Measurements from ENCODE around the gene CHTF8.

DNA sequence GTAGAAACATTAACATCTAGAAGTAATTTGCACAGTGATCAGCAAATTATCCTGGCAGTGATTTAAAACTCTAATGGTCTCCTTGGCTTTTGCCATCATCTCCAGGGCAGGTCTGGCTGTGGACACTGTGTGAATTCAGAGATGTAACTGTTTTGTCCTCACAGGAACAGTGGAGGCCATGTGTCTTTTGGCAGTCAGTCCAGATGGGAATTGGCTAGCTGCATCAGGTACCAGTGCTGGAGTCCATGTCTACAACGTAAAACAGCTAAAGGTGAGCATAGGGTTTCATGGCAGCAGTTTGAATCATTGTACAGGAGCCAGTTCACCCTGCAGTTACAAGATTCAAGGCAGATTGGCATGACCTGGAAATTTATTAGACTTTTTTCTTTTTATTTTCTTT is 27.8 kb upstream of the CHTF8 start:
- TF ChIP-seq, protein P1, sequence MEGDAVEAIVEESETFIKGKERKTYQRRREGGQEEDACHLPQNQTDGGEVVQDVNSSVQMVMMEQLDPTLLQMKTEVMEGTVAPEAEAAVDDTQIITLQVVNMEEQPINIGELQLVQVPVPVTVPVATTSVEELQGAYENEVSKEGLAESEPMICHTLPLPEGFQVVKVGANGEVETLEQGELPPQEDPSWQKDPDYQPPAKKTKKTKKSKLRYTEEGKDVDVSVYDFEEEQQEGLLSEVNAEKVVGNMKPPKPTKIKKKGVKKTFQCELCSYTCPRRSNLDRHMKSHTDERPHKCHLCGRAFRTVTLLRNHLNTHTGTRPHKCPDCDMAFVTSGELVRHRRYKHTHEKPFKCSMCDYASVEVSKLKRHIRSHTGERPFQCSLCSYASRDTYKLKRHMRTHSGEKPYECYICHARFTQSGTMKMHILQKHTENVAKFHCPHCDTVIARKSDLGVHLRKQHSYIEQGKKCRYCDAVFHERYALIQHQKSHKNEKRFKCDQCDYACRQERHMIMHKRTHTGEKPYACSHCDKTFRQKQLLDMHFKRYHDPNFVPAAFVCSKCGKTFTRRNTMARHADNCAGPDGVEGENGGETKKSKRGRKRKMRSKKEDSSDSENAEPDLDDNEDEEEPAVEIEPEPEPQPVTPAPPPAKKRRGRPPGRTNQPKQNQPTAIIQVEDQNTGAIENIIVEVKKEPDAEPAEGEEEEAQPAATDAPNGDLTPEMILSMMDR (IDR thresholded peaks at IDR 0.05): no peak
- TF ChIP-seq POLR2A (IDR thresholded peaks at IDR 0.05): no peak
